Skin epidermis (tissue), 12 donors: ENCODE data around the gene CCDC73.
"Not testable (repeated sequence)": the region's sequence is repeated elsewhere in the genome, so short reads cannot be mapped to it uniquely, and the experiment has no call there.

Source experiments
- H3K27ac ChIP-seq, 21 experiments: fragments of 200-600 bp; sonication (generic) in 11 of 21; one replicate each; pipeline ENCODE4 v1.5.0; 2020; ENCODE audit warnings: mild to moderate bottlenecking in 3 of 21, inconsistent platforms in 2 of 21, moderate library complexity in 2 of 21
- H3K4me3 ChIP-seq, 7 experiments: fragments of 200-600 bp; sonication (generic) in 2 of 7; one replicate each; pipeline ENCODE4 v1.5.0; 2020; ENCODE audit warnings: inconsistent platforms in 2 of 7, mild to moderate bottlenecking in 2 of 7, moderate library complexity in 1 of 7

CCDC73 gene

DNA sequence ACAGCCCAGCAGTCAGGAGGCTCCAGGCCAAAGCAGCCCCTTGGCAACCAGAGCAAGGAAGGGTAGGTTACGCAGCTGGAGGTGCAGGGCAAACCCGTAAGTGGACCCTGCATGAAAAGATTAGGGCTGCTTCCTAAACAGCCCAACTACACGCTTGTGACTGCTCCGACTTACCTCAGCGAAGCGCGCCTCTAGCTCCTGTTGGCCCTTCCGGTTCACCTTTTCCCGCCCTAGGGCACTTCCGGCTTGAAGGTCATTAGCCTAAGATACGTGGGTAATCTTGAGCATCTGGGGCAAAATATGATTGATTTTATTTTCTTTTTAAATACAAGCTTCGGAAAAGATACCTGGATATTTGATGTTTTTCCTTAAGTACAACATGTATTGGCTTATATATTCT, at the start of gene CCDC73:
TSS of gene CCDC73 (minus strand) at position 224 of the 400 bp plus-strand sequence. CDS start 34,419 bp downstream, outside the sequence.
- Histone ChIP-seq H3K27ac (no peak within 1 kb of the TSS), H3K4me3 (no peak within 1 kb of the TSS)

DNA sequence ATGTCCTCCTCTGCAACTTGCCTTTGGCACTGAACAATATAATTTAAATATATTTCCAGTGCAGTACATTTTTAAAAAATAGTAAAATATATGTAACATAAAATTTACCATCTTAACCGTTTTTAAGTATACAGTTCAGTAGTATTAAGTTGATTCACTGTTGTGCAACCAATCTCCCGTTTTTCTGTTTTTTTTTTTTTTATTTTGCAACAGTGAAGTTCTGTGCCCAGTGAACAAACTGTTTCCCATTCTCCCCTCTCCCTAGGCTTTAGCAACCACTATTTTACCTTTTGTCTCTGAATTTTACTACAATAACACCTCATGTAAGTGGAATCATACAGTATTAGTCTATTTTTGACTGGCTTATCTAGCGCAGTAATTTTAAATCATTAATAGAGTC, 49.1 kb upstream of the CCDC73 start:
- Histone ChIP-seq H3K4me3 (no peak overlapping the region), H3K27ac (no peak overlapping the region)

DNA sequence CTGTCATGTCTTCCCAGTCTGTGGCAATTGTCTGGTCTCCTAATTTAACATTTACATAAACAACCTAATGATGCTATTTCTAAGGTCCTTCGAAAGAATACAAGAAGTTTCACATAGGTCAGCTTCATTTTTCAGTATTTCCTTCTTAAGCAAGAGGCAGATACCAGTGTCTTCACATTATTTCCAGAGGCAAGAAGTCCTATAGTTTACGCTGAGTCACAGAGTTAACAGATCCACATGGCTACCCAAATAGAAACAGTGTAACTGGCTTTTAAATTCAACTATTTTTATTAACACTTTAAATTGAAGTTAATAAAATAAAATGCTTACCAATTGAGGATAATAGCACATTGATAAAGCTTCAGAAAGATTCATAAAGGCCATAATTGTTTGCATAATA, 46.1 kb upstream of the CCDC73 start:
- Histone ChIP-seq H3K27ac (no peak overlapping the region), H3K4me3 (no peak overlapping the region)

GRCh38 chr11:32839308-32839707, 44.8 kb upstream of the CCDC73 start:
- H3K27ac ChIP-seq = peak overlapping the region in 2 of 21 experiments; percentile 37 to 45

DNA sequence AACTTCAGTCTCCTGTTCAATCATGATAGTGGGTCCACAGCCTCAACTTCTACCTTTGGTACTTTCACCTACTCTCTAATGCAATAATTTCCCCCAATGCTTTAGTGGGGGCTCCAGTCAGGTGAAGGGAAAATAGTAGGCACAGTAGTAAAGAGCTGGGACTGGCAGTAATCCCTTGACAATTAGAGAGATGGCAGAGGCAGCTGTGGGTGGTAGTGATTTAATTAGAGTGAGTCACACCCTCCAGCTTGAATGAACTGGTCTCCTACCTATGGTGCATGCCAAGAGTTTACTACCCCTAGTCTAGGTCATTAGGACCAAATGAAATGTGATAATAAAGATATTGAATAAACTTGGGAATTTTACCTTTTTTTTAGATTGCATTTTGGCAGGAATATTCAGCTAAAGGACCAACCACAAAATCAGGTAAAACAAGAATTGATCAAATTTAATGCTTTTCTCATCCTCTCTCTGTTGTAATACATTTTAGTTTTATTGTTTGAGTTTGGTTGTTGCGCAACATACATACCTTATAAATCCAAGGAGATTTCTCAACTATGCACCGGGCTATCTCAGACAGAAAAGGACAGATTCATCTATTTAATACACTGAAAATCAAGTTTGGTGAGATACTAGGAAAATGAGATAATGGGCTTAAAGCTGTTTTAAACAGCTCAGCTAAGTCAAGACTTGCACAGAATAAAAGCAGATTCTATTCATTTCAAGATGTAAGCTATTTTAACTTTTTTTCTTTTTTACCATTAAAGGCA, 44.2 kb upstream of the CCDC73 start:
- no peak overlapping the region for H3K4me3 ChIP-seq
- H3K27ac ChIP-seq = peak overlapping the region in 9 of 21 experiments; percentile 18 to 79 (median 37)

More at GRCh38 chr11:32839308-32839707, 44.8 kb upstream of the CCDC73 start:
- no peak overlapping the region for H3K4me3 ChIP-seq

DNA sequence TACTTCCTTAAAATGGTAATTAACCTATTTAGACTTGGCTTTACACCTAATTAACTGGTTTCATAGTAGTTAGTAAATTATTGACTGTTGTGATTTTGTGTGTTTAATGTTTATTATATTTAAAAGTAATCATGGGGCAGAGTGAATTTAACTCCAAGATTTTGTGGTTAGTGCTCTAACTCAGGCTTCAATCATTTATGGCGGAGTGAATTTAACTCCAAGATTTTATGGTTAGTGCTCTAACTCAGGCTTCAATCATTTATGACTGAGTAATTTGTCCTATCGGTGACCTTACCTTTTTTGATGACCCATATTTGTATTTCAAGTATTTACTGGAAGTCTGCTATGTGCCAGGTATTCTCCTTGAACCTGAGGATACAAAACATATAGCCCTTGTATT, 42.5 kb upstream of the CCDC73 start:
- Histone ChIP-seq H3K4me3 (no peak overlapping the region), H3K27ac (no peak overlapping the region)

- H3K27ac ChIP-seq = no peak overlapping the region
- no peak overlapping the region for H3K4me3 ChIP-seq
Observed at GRCh38 chr11:32833921-32834320, 39.5 kb upstream of the CCDC73 start.

GRCh38 chr11:32831221-32831620, 36.8 kb upstream of the CCDC73 start:
- H3K4me3 ChIP-seq = peak overlapping the region in 4 of 7 experiments; percentile 48 to 88 (median 68)
- peak overlapping the region in 2 of 21 experiments; percentile 22 to 95 for H3K27ac ChIP-seq

DNA sequence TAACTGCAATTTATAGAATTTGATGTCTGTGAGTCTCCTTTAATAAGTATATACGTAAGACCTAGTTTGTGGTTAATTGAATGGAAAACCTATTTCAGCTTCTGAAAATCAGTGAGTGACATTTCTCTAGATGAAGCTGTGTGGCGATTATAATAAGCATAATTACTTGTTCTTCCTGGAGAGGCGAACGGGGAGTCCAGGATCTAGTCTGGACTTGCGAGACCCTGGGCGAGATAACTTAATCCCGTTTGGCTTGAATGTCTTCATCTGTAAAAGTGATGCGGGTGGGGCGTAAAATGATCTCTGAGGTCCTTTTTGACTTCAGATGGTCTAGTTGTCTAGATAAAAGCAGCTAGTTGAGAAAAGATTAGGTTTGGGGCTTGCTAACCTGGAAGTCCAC, 36.3 kb upstream of the CCDC73 start:
- Histone ChIP-seq H3K4me3 (peak overlapping the region in 5 of 7 experiments; percentile 48 to 88 (median 63)), H3K27ac (peak overlapping the region in 8 of 21 experiments; percentile 22 to 95 (median 83))

GRCh38 chr11:32830413-32830738, 35.9 kb upstream of the CCDC73 start:
- peak overlapping the region; percentile 48 to 88 (median 63) for H3K4me3 ChIP-seq
- H3K27ac ChIP-seq = peak overlapping the region in 20 of 21 experiments; percentile 61 to 95 (median 80)

GRCh38 chr11:32829680-32830412, 35.4 kb upstream of the CCDC73 start, which contains the start of gene PRRG4:
Gene PRRG4 (plus strand): TSS chr11:32829927. CDS start chr11:32830530, 603 bp downstream.
- peak within 1 kb of the TSS; percentile 48 to 88 (median 63) for H3K4me3 ChIP-seq
- H3K27ac ChIP-seq = peak within 1 kb of the TSS; percentile 43 to 95 (median 80)

- H3K4me3 ChIP-seq = peak overlapping the region; percentile 48 to 88 (median 63)
Observed at GRCh38 chr11:32829157-32829679, 34.8 kb upstream of the CCDC73 start.

GRCh38 chr11:32827276-32827675, 32.8 kb upstream of the CCDC73 start:
- Histone ChIP-seq H3K4me3 (no peak overlapping the region), H3K27ac (no peak overlapping the region)

More at GRCh38 chr11:32829157-32829679, 34.8 kb upstream of the CCDC73 start:
- peak overlapping the region in 20 of 21 experiments; percentile 61 to 95 (median 80) for H3K27ac ChIP-seq

DNA sequence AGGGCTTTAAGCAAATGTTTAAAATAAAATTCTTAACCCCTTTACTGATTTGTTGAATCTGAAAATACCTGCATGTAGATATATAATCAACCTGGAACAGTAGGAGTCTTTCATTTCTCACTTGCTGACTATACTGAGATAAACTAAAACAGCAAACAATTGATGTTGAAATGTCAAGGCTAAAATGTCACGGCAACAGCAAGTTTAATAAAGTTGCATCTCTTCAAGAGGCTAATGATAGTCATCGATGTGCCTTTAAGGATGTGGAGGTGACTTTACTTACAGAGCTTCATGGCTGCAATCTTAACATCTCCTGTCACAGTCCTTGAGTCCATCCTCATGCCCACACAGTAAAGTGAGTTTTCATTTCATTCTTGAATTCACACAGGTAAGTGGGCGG, 31.7 kb upstream of the CCDC73 start:
- Histone ChIP-seq H3K27ac (no peak overlapping the region), H3K4me3 (no peak overlapping the region)

DNA sequence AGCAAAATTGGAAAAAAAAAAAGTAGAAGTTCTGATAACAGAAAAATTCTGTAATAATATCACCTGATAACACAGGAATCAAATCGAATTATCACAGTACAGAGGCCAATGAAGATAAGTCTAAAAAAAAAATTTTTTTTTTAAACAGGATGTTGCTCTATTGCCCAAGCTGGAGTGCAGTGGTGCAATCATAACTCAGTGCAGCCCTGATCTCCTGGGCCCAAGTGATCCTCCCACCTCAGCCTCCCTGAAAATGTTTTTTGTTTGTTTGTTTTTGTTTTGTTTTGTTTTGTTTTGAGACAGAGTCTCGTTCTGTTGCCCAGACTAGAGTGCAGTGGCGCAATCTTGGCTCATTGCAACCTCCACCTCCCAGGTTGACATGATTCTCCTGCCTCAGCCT, 29.2 kb upstream of the CCDC73 start:
- H3K4me3 ChIP-seq, H3K27ac ChIP-seq: not testable (repeated sequence)

- Histone ChIP-seq H3K4me3 (no peak overlapping the region), H3K27ac (no peak overlapping the region)
Observed at GRCh38 chr11:32821917-32822560, 27.6 kb upstream of the CCDC73 start.

DNA sequence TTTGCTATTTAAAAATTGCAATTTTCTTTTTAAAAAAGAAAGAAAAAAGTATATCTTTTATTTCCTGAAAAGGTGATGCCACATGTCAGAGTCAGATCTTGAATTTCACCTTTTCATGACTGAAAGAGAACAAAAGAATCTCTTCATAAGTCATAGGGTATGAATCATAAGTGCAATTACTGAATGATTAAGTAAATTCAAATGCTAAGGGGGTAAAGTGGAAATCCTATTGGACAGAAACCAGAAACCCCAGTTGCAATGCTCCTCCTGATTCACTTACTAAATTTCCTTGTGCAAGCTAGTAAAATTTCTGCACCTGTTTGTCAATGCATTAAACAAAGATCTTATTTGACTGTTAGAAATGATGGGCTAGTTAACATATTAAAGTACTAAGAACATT, 27.1 kb upstream of the CCDC73 start:
- H3K4me3 ChIP-seq = no peak overlapping the region
- no peak overlapping the region for H3K27ac ChIP-seq

DNA sequence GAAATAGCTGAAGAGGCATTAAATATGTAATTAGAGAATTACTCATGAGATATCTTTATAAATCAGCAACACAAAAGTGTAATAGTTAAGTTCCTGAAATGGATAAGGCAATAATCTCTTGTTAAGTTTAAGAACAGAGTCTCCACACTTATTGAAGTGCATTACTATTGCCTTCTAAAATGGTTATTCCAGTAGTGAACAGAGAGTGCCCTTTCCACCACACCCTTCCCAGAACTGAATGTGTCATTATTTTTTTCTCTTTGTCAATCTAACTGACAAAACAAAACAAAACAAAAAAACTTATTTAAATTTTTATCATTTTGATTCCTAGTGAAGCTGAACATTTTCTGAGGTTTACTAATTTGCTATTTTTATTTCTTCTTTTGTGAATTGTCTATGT, 26.0 kb upstream of the CCDC73 start:
- Histone ChIP-seq H3K4me3 (no peak overlapping the region), H3K27ac (no peak overlapping the region)

- Histone ChIP-seq H3K4me3 (no peak overlapping the region), H3K27ac (no peak overlapping the region)
Observed at GRCh38 chr11:32819187-32819586, 24.7 kb upstream of the CCDC73 start.

DNA sequence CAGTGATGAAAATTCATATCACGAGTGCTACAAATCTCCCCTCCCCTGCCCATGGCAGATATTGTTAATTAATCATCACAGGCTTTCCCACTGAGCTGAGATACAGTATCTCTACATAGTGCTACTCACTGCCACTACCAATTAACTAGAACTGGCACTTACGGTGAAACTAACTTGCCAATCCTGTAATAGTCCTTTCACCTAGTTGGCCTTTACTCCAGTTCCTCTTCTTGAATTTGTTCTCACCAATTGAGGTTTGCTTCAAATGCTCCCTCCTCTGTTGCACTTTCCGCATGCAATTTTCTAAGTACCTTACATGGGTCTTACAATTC, 23.4 kb upstream of the CCDC73 start:
- Histone ChIP-seq H3K27ac (no peak overlapping the region), H3K4me3 (no peak overlapping the region)
